Kidney (tissue), 14 donors: Measurements from ENCODE around the gene CBFB. TPM values are rescaled to one million over a fixed set of nuclear protein-coding genes. Genes with fewer than 3 reads are reported as not detected.

Experiments used
- DNase-seq, 5 donors: peaks; one replicate each; pipeline ENCODE4 v3.0.0-alpha.2; 2013 to 2020
- FAIRE-seq: peaks from 2 replicates; lab custom pipeline; 2012; peaks lifted over from hg19 to GRCh38; lab: Jason Lieb, UNC
- H3K27ac ChIP-seq, 2 donors: one replicate each; pipeline ENCODE4 v1.7.0; 2013; ENCODE audit warnings: low read depth in 2 of 2, low read length in 2 of 2, inconsistent platforms in 1 of 2
- H3K27me3 ChIP-seq: one replicate; pipeline ENCODE4 v1.7.1; 2013; ENCODE audit warnings: low read length, inconsistent platforms; ENCODE audit not compliant: control insufficient read depth, insufficient read depth
- H3K36me3 ChIP-seq, 3 donors: one replicate each; pipeline versions ENCODE4 v1.7.0 to v1.7.1; 2013; ENCODE audit warnings: low read length in 3 of 3, control low read depth in 1 of 3, inconsistent platforms in 1 of 3; ENCODE audit not compliant: insufficient read depth in 3 of 3, control insufficient read depth in 2 of 3
- H3K4me1 ChIP-seq, 3 donors: one replicate each; pipeline versions ENCODE4 v1.7.0 to v1.7.1; 2013; ENCODE audit warnings: low read length in 3 of 3, inconsistent platforms in 1 of 3, low read depth in 1 of 3; ENCODE audit not compliant: control insufficient read depth in 2 of 3, insufficient read depth in 2 of 3
- H3K4me3 ChIP-seq, 3 donors: one replicate each; pipeline versions ENCODE4 v1.7.0 to v1.8.1; 2013; ENCODE audit warnings: low read length in 3 of 3, control low read depth in 1 of 3, inconsistent platforms in 1 of 3
- H3K9ac ChIP-seq, 3 donors: one replicate each; pipeline versions ENCODE4 v1.7.0 to v1.7.1; 2013; ENCODE audit warnings: low read length in 3 of 3, control low read depth in 1 of 3, inconsistent platforms in 1 of 3
- H3K9me3 ChIP-seq, 3 donors: one replicate each; pipeline versions ENCODE4 v1.7.0 to v1.7.1; 2013; ENCODE audit warnings: low read length in 3 of 3, control low read depth in 1 of 3, inconsistent platforms in 1 of 3; ENCODE audit not compliant: control insufficient read depth in 2 of 3, insufficient read depth in 1 of 3
- CTCF ChIP-seq: IDR thresholded peaks from 3 replicates; pipeline ENCODE4 v1.5.1; 2012; ENCODE audit warnings: mild to moderate bottlenecking, moderate library complexity, borderline replicate concordance; ENCODE audit not compliant: insufficient read depth; ENCODE audit errors: extremely low read depth
- intact Hi-C: fragments of 100-400 bp; cut with DNase I; formaldehyde crosslinking; loops from one replicate; pipeline ENCODE4 v1.11.1; 2022
- polyA plus RNA-seq: library from polyadenylated mRNA; stranded (reverse); fragments of 350-450 nt; fragmentation: Illumina TruSeq; extraction: RNeasy Lipid Tissue Mini Kit (QIAGEN cat#74804); gene quantifications from one replicate; pipeline ENCODE4 v1.2.3, GENCODE V29; 2014; ENCODE audit warnings: low read depth, low replicate concordance; ENCODE audit not compliant: insufficient read depth
- total RNA-seq: library from RNA; stranded (reverse); fragmentation: NEBNext Ultra II Directional; extraction: Animal tissue kit (Norgen Biotek cat#: 25700); gene quantifications from one replicate; pipeline ENCODE4 v1.2.1, GENCODE V29; 2021
- donor health status: control.
- donor health status: control.
- donor health status: control.
- donor health status: control.
- donor health status: control.
- donor health status: DM: yes; HTN: yes; CAD: no.
- donor health status: Normal renal cell carcinoma (clear cell type).

The CBFB gene
- total and polyA plus RNA-seq, 2 donors from 2014 or later = 9.7 to 57.3 TPM

- DNase-seq (peak in 2 of 5 donors; percentile 44 to 59), FAIRE-seq (no peak)
- Histone ChIP-seq H3K4me1 (peaks cover 0 to 4% (median 3%) of the 10 kb centered on the region in 3 donors), H3K9me3 (no peaks in the 10 kb centered on the region), H3K27me3 (no peaks in the 10 kb centered on the region), H3K27ac (no peak overlapping the region), H3K36me3 (peaks cover 0 to 6% (median 2%) of the 10 kb centered on the region in 3 donors), H3K9ac (no peak overlapping the region), H3K4me3 (no peak overlapping the region)
- intact Hi-C loops = no loop called here
- no peak for TF ChIP-seq CTCF
Measured at GRCh38 chr16:67100569-67101310, 71.8 kb downstream of the CBFB start.

- DNase-seq (no peak), FAIRE-seq (no peak)
- Histone ChIP-seq H3K4me3 (no peak overlapping the region), H3K36me3 (peaks cover 0 to 6% (median 2%) of the 10 kb centered on the region in 3 donors), H3K27me3 (no peaks in the 10 kb centered on the region), H3K9me3 (no peaks in the 10 kb centered on the region), H3K9ac (no peak overlapping the region), H3K27ac (no peak overlapping the region), H3K4me1 (peaks cover 0 to 8% (median 7%) of the 10 kb centered on the region in 3 donors)
- TF ChIP-seq CTCF = no peak
- intact Hi-C loops = no loop called here
Measured at GRCh38 chr16:67101311-67102082, 72.5 kb downstream of the CBFB start.

GRCh38 chr16:67104061-67104460 lies 75.1 kb downstream of the CBFB start:
- Histone ChIP-seq H3K27ac (no peak overlapping the region), H3K4me3 (no peak overlapping the region), H3K4me1 (peaks cover 0 to 11% (median 10%) of the 10 kb centered on the region in 3 donors), H3K9ac (no peak overlapping the region), H3K27me3 (no peaks in the 10 kb centered on the region), H3K36me3 (peaks cover 0 to 6% (median 0%) of the 10 kb centered on the region in 3 donors), H3K9me3 (no peaks in the 10 kb centered on the region)
- intact Hi-C loops = no loop called here
- FAIRE-seq = no peak
- TF ChIP-seq CTCF = peak; percentile 40
- DNase-seq = peak in 3 of 5 donors; percentile 52 to 72 (median 54)
